KBM-7 (cell line): ENCODE results near the gene RNF19B.
A peak's percentile ranks its signal among the peaks of the same experiment; 100 is the strongest.

ENCODE experiments used
- DNase-seq: peaks from one replicate; pipeline ENCODE4 v3.0.0-alpha.2; 2015
- in situ Hi-C: fragments of 300-500 bp; cut with MboI; formaldehyde crosslinking; loops from 2 replicates; pipeline ENCODE4 v1.14.3; 2020; ENCODE audit warnings: low sequenced_read_pairs, low pct_unique_long_range_greater_than_20kb, mixed read lengths

The RNF19B gene

GRCh38 chr1:32944180-32944579 is 20.4 kb downstream of the RNF19B start:
- in situ Hi-C loops: loop anchor here (25.0 kb wide), 1 partner anchor 668 kb away; no protein-coding TSS in a partner anchor
- no peak for DNase-seq

DNA sequence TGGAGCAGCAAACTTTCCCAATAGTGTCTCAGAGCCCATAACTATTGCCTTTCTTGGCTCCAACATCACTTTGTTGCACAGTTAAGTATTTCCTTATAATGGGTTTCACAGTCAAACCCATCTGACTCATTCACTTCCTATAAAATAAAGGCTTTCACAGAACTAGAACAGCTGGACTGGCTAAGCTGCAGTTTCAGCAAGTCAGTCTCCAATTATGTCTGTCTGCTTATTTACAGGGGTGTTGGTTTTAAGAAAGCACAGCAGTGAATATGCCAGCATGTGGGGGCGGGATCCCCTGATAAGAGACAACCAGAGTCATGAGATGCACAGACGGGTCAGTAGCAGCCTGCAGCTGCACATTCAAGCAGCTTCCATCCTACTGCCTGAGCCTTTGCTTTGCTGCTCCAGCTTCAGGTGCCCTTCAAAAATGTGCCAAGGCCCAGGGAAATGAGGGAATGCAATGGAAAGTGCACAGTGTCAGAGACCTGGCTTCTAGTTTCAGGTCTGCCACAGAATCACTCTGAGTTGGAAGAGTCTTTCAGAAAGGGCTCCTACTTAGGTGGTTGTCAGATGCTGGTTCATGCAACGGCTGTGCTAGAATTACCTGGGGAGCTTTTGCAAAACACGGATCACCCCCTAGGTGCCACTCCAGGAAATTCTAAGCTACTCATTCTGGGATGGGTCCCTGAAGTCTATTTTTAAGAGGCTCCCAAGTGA is 24.8 kb downstream of the RNF19B start:
- no peak for DNase-seq
- in situ Hi-C loops: loop anchor here (25.0 kb wide), 1 partner anchor 672 kb away; no protein-coding TSS in a partner anchor

- in situ Hi-C loops: loop anchor here (25.0 kb wide), 1 partner anchor 675 kb away; no protein-coding TSS in a partner anchor
- no peak for DNase-seq
Measured at GRCh38 chr1:32937061-32937460, 27.5 kb downstream of the RNF19B start.

DNA sequence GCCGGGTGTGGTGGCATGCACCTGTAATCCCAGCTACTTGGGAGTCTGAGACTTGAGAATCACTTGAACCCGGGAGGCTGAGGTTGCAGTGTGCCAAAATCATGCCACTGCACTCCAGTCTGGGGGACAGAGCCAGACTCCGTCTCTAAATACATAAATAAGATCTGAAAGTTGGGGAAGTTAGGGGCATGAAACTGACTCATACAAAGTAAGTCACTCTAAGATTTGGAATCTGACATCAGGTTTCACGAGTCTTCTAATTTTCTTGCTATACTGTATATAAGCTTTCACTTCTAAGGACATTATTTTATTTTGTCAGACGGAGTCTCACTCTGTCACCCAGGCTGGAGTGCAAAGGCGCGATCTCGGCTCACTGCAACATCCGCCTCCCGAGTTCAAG is 30.1 kb downstream of the RNF19B start:
- in situ Hi-C loops: loop anchor here (25.0 kb wide), 1 partner anchor 678 kb away; no protein-coding TSS in a partner anchor
- no peak for DNase-seq

DNA sequence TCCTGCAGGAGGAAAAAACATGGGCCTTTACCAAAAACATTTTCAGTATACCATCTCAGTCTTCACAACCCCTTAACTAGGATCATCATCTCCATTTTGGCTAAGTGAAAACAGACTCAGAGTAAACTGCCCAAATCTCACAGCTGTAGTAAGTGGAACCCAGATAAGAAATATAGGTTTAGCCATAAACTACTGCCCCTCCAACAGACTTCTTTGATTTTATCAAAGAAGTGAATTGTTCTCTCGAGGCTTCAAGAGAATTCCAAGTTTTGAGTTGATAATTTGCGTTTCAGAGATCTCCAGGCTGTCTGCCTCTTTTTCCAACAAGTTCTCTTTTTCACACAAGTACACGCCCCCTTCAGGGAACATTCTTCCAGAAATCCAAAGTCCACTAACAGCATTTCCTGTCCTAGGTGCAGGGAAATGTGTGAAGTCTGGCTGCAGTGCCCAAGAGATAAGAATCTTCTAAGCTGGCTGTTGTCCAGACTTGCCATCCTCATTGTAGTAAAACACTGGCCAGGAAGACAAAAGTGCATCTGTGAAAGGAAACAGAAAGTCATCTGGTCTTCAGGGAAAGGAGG is 30.8 kb downstream of the RNF19B start:
- peak; percentile 54 for DNase-seq
- in situ Hi-C loops: loop anchor here (25.0 kb wide), 1 partner anchor 678 kb away; no protein-coding TSS in a partner anchor

DNA sequence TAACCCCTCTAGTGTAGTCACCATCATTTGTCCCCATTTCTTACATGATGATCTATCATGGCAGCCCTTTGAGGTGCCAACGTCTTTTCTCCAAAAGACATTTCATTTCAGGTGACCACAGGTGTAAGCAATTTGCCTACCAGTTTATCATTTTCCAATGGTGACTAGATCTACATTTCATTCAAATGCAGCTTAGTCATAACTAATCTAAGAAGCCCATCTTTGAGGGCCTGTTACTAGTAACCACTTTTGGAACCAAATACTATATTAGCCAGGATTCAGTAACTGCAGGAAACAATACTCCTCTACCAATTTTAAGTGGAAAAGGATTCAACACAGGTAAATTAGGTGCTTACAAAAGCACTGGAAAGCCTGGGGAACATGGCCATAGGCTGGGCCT is 32.8 kb downstream of the RNF19B start:
- in situ Hi-C loops: loop anchor here (25.0 kb wide), 1 partner anchor 681 kb away; no protein-coding TSS in a partner anchor
- no peak for DNase-seq

DNA sequence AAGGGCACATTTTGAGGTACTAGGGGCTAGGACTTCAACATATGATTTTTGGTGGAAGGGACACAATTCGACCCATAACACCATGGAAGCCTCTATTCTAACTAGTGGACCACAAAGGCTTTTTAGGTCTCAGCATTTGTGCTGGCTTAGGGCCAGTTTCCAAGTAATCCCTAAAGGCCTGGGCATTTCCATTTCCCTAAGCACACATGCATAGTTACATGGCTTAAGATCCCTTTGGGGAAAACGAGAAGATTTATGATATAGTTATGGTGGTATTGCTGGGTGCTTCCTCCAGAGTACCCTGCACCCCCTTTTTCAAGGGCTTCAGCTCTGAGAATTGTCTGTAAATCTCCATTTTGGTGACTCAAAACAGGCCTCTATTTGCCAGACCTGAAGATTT is 35.2 kb downstream of the RNF19B start:
- no peak for DNase-seq
- in situ Hi-C loops: loop anchor here (25.0 kb wide), 1 partner anchor 683 kb away; no protein-coding TSS in a partner anchor

DNA sequence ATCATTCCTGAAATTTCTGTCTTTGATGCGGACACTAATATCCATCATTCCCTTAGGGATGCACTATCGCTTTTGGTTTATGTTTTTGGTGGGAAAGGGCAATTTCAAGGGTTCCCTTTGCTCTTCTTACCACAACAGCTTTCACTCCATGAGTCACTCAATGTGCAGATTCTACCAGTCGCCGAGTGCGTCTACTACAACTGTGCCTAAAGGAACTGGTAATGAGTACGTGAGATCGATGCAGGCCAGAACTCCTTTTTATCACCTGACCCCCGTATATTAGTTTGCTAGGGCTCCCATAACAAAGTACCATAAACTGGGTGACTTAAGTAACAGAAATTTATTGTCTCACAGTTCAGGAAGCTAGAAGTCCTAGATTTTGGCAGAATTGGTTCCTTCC is 35.9 kb downstream of the RNF19B start:
- DNase-seq: no peak
- in situ Hi-C loops: loop anchor here (25.0 kb wide), 1 partner anchor 684 kb away; no protein-coding TSS in a partner anchor

- in situ Hi-C loops: loop anchor here (25.0 kb wide), 1 partner anchor 684 kb away; no protein-coding TSS in a partner anchor
- DNase-seq: no peak
Measured at GRCh38 chr1:32928285-32928684, 36.3 kb downstream of the RNF19B start.

- in situ Hi-C loops: loop anchor here (25.0 kb wide), 1 partner anchor 685 kb away; no protein-coding TSS in a partner anchor
- no peak for DNase-seq
Measured at GRCh38 chr1:32927441-32927840, 37.2 kb downstream of the RNF19B start.

- in situ Hi-C loops: loop anchor here (25.0 kb wide), 1 partner anchor 686 kb away; no protein-coding TSS in a partner anchor
- no peak for DNase-seq
Measured at GRCh38 chr1:32926562-32926961, 38.0 kb downstream of the RNF19B start.

GRCh38 chr1:32925403-32926162 is 39.0 kb downstream of the RNF19B start:
- DNase-seq: no peak
- in situ Hi-C loops: loop anchor here (25.0 kb wide), 1 partner anchor 687 kb away; no protein-coding TSS in a partner anchor

GRCh38 chr1:32924881-32925344 is 39.7 kb downstream of the RNF19B start:
- DNase-seq: no peak
- in situ Hi-C loops: loop anchor here (25.0 kb wide), 1 partner anchor 687 kb away; no protein-coding TSS in a partner anchor

GRCh38 chr1:32920833-32921232 is 43.8 kb downstream of the RNF19B start:
- DNase-seq: no peak
- in situ Hi-C loops: no loop called here

DNA sequence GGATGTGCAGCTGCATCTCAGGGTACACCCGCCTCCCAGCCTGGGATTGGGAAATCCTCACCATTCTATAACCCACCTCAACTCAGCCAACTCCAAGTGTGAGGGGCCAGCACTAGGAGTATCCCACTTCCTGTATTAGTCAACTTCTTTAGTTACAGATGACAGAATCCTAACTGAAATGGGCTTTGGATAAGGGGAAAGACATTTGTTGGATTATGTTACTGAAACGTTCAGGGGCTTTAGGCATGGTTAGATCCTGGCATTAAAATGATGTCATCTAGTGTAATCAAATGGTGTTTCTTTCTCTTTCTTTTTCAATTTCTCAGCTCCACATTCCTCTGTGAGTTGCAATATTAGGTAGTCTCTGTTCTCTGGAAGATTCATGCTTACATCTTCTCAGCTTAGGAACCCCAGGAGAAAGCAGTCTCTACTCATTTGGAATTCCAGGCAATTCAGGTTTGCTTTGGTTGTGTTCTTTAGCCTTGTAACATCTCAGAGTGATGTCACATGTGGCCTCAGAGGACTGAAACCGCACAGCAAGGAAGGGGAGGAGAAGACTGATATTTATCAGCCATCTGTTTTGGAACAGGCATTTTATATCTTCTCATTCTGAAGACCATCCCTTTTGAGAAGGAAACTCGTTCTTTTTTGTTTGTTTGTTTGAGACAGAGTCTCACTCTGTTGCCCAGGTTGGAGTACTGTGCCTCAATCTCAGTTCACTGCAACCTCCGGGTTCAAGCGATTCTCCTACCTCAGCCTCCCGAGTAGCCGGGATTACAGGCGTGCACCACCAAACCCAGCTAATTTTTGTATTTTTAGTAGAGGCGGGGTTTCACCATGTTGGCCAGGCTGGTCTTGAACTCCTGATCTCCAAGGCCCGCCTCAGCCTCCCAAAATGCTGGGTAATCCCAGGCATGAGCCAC is 44.5 kb downstream of the RNF19B start:
- DNase-seq: peak; percentile 17
- in situ Hi-C loops: no loop called here

DNA sequence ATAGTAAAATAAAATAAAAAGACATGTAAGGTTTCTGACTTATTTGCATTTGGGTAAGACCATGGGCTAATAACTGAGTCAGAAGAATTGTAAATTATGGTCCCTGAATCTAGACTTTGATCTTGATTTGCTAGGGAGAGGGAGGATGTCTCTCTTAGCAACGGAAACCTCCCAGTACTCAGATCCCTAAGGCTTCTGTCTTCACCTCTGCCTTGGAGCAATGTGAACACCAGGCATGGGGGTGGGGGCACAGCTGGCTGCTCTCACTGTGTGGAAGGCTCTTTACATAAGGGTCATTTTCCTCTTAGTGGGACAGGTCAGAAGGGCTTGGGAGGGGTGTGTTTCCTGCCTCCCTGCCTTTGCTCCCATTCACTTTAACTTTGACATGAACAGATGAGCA is 46.4 kb downstream of the RNF19B start:
- DNase-seq: no peak
- in situ Hi-C loops: no loop called here

GRCh38 chr1:32917521-32917920 is 47.1 kb downstream of the RNF19B start:
- in situ Hi-C loops: no loop called here
- DNase-seq: no peak
